H1 (cell line): ENCODE results near the gene COL25A1. TPM values are rescaled to one million over a fixed set of nuclear protein-coding genes. Genes with fewer than 3 reads are reported as not detected.

Experiments used
- CTCF ChIA-PET: fragments of 300-600 bp; sonication (Branson Sonifier 250); formaldehyde crosslinking; loops from one replicate; lab custom pipeline; 2021; ENCODE audit not compliant: partially characterized antibody; lab: Charles Lee
- POLR2A ChIA-PET: fragments of 300-600 bp; sonication (Branson Sonifier 250); formaldehyde crosslinking; loops from one replicate; lab custom pipeline; 2021; ENCODE audit warnings: inconsistent platforms; ENCODE audit not compliant: partially characterized antibody; lab: Charles Lee
- DNase-seq, 2 experiments: peaks; one replicate each; pipeline versions ENCODE4 v3.0.0 to v3.0.0-alpha.2; 2010 to 2022; ENCODE audit warnings: low spot score in 2 of 2, low read depth in 1 of 2, mixed read lengths in 1 of 2
- FAIRE-seq: peaks from 2 replicates; lab custom pipeline; 2011; peaks lifted over from hg19 to GRCh38; lab: Jason Lieb, UNC
- H2AFZ ChIP-seq: 2 replicates; pipeline ENCODE4 v1.8.1; 2012; ENCODE audit warnings: low read length, inconsistent platforms
- H2AK5ac ChIP-seq: 2 replicates; pipeline ENCODE4 v1.6.1; 2013; ENCODE audit warnings: low read depth, low read length
- H2BK120ac ChIP-seq: replicated peaks from 2 replicates; pipeline ENCODE3; 2013; ENCODE audit warnings: low read depth, low read length, inconsistent platforms
- H2BK12ac ChIP-seq: 2 replicates; pipeline ENCODE4 v1.6.1; 2013; ENCODE audit warnings: low read depth, low read length
- H2BK15ac ChIP-seq: 2 replicates; pipeline ENCODE4 v1.6.1; 2013; ENCODE audit warnings: low read length
- H2BK20ac ChIP-seq: 2 replicates; pipeline ENCODE4 v1.6.1; 2013; ENCODE audit warnings: low read length
- H2BK5ac ChIP-seq: 2 replicates; pipeline ENCODE4 v1.6.1; 2013; ENCODE audit warnings: low read depth, low read length
- H3K14ac ChIP-seq: 2 replicates; pipeline ENCODE4 v1.6.1; 2013; ENCODE audit warnings: inconsistent platforms; ENCODE audit not compliant: insufficient read length
- H3K18ac ChIP-seq: 2 replicates; pipeline ENCODE4 v1.6.1; 2013; ENCODE audit warnings: low read length; ENCODE audit errors: extremely low read depth
- H3K23ac ChIP-seq: 2 replicates; pipeline ENCODE4 v1.6.1; 2013; ENCODE audit warnings: inconsistent platforms; ENCODE audit not compliant: insufficient read length
- H3K23me2 ChIP-seq: 2 replicates; pipeline ENCODE4 v1.6.1; 2013; ENCODE audit warnings: low read depth, low read length
- H3K27ac ChIP-seq: 2 replicates; pipeline ENCODE4 v1.6.1; 2011; ENCODE audit warnings: low read depth, low read length, inconsistent platforms
- H3K27me3 ChIP-seq, 4 experiments: replicated peaks in 1 of 4; 1 replicate in 1 of 4; 2 replicates in 3 of 4; pipeline versions ENCODE4 v1.6.1 to v1.8.1; 2011 to 2013; ENCODE audit warnings: low read length in 3 of 4, mild to moderate bottlenecking in 3 of 4, inconsistent platforms in 2 of 4, mixed read lengths in 2 of 4, moderate library complexity in 1 of 4; ENCODE audit not compliant: control insufficient read depth in 3 of 4, insufficient read depth in 3 of 4; ENCODE audit errors: extremely low read depth in 1 of 4
- H3K36me3 ChIP-seq, 4 experiments: 2 replicates each; pipeline versions ENCODE4 v1.6.1 to v1.8.1; 2011 to 2013; ENCODE audit warnings: mild to moderate bottlenecking in 4 of 4, low read length in 3 of 4, moderate library complexity in 2 of 4, control low read depth in 1 of 4, inconsistent platforms in 1 of 4; ENCODE audit not compliant: insufficient read depth in 4 of 4, control insufficient read depth in 2 of 4
- H3K4ac ChIP-seq: replicated peaks from 2 replicates; pipeline ENCODE3; 2013; ENCODE audit warnings: low read length, low read depth, mixed read lengths, inconsistent platforms; ENCODE audit not compliant: insufficient read length
- H3K4me1 ChIP-seq, 4 experiments: replicated peaks in 1 of 4; 1 replicate in 1 of 4; 2 replicates in 3 of 4; pipeline versions ENCODE4 v1.6.1 to v1.8.1; 2011 to 2013; ENCODE audit warnings: low read length in 3 of 4, inconsistent platforms in 2 of 4, mixed read lengths in 1 of 4; ENCODE audit not compliant: insufficient read depth in 4 of 4, control insufficient read depth in 3 of 4
- H3K4me2 ChIP-seq, 2 experiments: 2 replicates each; pipeline versions ENCODE4 v1.6.1 to v1.8.1; 2011 to 2013; ENCODE audit warnings: low read depth in 2 of 2, low read length in 2 of 2, control low read depth in 1 of 2, inconsistent platforms in 1 of 2, mild to moderate bottlenecking in 1 of 2; ENCODE audit not compliant: insufficient read depth in 1 of 2
- H3K4me3 ChIP-seq, 4 experiments: fragments of 200-600, 300-600 bp in 1 of 4; sonication (generic), shearing (Covaris generic), sonication (Bioruptor Twin) in 1 of 4; 2 replicates each; pipeline versions ENCODE4 v1.5.1 to v1.8.1; 2011 to 2016; ENCODE audit warnings: low read length in 4 of 4, low read depth in 3 of 4, control low read depth in 2 of 4, inconsistent platforms in 2 of 4, mild to moderate bottlenecking in 2 of 4, mixed read lengths in 1 of 4, moderate library complexity in 1 of 4; ENCODE audit not compliant: insufficient read depth in 2 of 4; ENCODE audit errors: extremely low read depth in 1 of 4
- H3K56ac ChIP-seq: replicated peaks from 2 replicates; pipeline ENCODE3; 2013; ENCODE audit warnings: low read depth, mild to moderate bottlenecking, mixed read lengths, low read length, inconsistent platforms; ENCODE audit not compliant: insufficient read length
- H3K79me1 ChIP-seq: 2 replicates; pipeline ENCODE4 v1.6.1; 2013; ENCODE audit warnings: low read depth, low read length, control low read depth
- H3K79me2 ChIP-seq, 2 experiments: 2 replicates each; pipeline versions ENCODE4 v1.6.1 to v1.8.1; 2012 to 2013; ENCODE audit warnings: low read length in 2 of 2, mild to moderate bottlenecking in 2 of 2, inconsistent platforms in 1 of 2; ENCODE audit not compliant: insufficient read depth in 2 of 2, control insufficient read depth in 1 of 2
- H3K9ac ChIP-seq, 4 experiments: replicated peaks in 1 of 4; 1 replicate in 1 of 4; 2 replicates in 3 of 4; pipeline versions ENCODE4 v1.6.1 to v1.8.1; 2011 to 2013; ENCODE audit warnings: low read depth in 3 of 4, low read length in 3 of 4, control low read depth in 2 of 4, mild to moderate bottlenecking in 2 of 4, moderate library complexity in 2 of 4, inconsistent platforms in 1 of 4; ENCODE audit errors: extremely low read depth in 1 of 4
- H3K9me3 ChIP-seq, 2 experiments: 2 replicates each; pipeline versions ENCODE4 v1.6.1 to v1.8.1; 2012 to 2013; ENCODE audit warnings: mild to moderate bottlenecking in 2 of 2, moderate library complexity in 2 of 2, control low read depth in 1 of 2, inconsistent platforms in 1 of 2, low read depth in 1 of 2, low read length in 1 of 2, mixed read lengths in 1 of 2; ENCODE audit not compliant: insufficient read depth in 2 of 2
- H4K20me1 ChIP-seq, 2 experiments: replicated peaks in 1 of 2; 2 replicates each; pipeline versions ENCODE3 to v1.8.1; 2011 to 2013; ENCODE audit warnings: inconsistent platforms in 2 of 2, low read length in 2 of 2, mild to moderate bottlenecking in 1 of 2; ENCODE audit not compliant: insufficient read depth in 2 of 2, control insufficient read depth in 1 of 2
- H4K5ac ChIP-seq: 2 replicates; pipeline ENCODE4 v1.6.1; 2013; ENCODE audit warnings: low read length, low read depth, mixed read lengths, inconsistent platforms; ENCODE audit not compliant: insufficient read length
- H4K8ac ChIP-seq: 2 replicates; pipeline ENCODE4 v1.8.0; 2013; ENCODE audit warnings: mild to moderate bottlenecking, moderate library complexity, low read length, inconsistent platforms; ENCODE audit not compliant: insufficient read depth; ENCODE audit errors: extremely low read depth
- H4K91ac ChIP-seq: replicated peaks from 2 replicates; pipeline ENCODE3; 2013; ENCODE audit warnings: low read length, mixed read lengths, inconsistent platforms; ENCODE audit not compliant: insufficient read length
- ASH2L ChIP-seq: fragments of 200-600, 300-600 bp; sonication (generic); IDR thresholded peaks from one replicate; pipeline ENCODE4 v1.7.1; 2017; ENCODE audit warnings: low read length
- BCL11A ChIP-seq, 2 experiments: IDR thresholded peaks; one replicate each; pipeline ENCODE4 v1.6.1; 2011; ENCODE audit warnings: low read depth in 2 of 2, low read length in 2 of 2, mild to moderate bottlenecking in 2 of 2
- CEBPB ChIP-seq: IDR thresholded peaks from 2 replicates; pipeline ENCODE4 v1.6.1; 2012; ENCODE audit warnings: low read depth, low read length
- FOSL1 ChIP-seq: IDR thresholded peaks from 2 replicates; pipeline ENCODE4 v1.6.1; 2011; ENCODE audit warnings: mild to moderate bottlenecking, low read depth, low read length, moderate library complexity; ENCODE audit not compliant: insufficient read depth
- KDM1A ChIP-seq: fragments of 200-600, 300-600 bp; sonication (generic); IDR thresholded peaks from 2 replicates; pipeline ENCODE4 v1.7.1; 2016; ENCODE audit warnings: mild to moderate bottlenecking, low read length, borderline replicate concordance
- KDM4A ChIP-seq: IDR thresholded peaks from one replicate; pipeline ENCODE4 v1.7.1; 2012; ENCODE audit warnings: low read depth, mild to moderate bottlenecking, moderate library complexity, low read length, inconsistent platforms; ENCODE audit not compliant: severe bottlenecking
- NANOG ChIP-seq: IDR thresholded peaks from 2 replicates; pipeline ENCODE4 v1.6.1; 2011; ENCODE audit warnings: low read length, low read depth, mild to moderate bottlenecking, inconsistent platforms; ENCODE audit not compliant: insufficient read depth, poor library complexity, severe bottlenecking
- NRF1 ChIP-seq: IDR thresholded peaks from 2 replicates; pipeline ENCODE4 v1.6.1; 2011; ENCODE audit warnings: mild to moderate bottlenecking, low read depth, low read length, improper control_type of control experiment
- RXRA ChIP-seq: IDR thresholded peaks from 2 replicates; pipeline ENCODE4 v1.6.1; 2011; ENCODE audit warnings: low read depth, mild to moderate bottlenecking, low read length, moderate library complexity; ENCODE audit not compliant: insufficient read depth
- SIN3A ChIP-seq, 2 experiments: IDR thresholded peaks in 1 of 2; conservative IDR thresholded peaks in 1 of 2; 2 replicates each; pipeline ENCODE4 v1.6.1; 2011 to 2012; ENCODE audit warnings: low read length in 2 of 2, improper control_type of control experiment in 1 of 2, low read depth in 1 of 2, mild to moderate bottlenecking in 1 of 2
- SP1 ChIP-seq: IDR thresholded peaks from 2 replicates; pipeline ENCODE4 v1.6.1; 2011; ENCODE audit warnings: low read depth, low read length
- TAF1 ChIP-seq: IDR thresholded peaks from 2 replicates; pipeline ENCODE4 v1.6.1; 2011; ENCODE audit warnings: mild to moderate bottlenecking, low read depth, low read length
- TBP ChIP-seq: IDR thresholded peaks from 2 replicates; pipeline ENCODE4 v1.6.1; 2011; ENCODE audit warnings: low read depth, low read length, improper control_type of control experiment
- WGBS, 2 experiments: shearing (Covaris generic) in 1 of 2; methylation state at CpG; one replicate each; pipeline versions ENCODE4 v1.1.6 to v1.1.7; 2013 to 2015; ENCODE audit warnings: low lambda C conversion rate in 2 of 2, mixed read lengths in 2 of 2, inconsistent platforms in 1 of 2, low coverage in 1 of 2, missing lambda C conversion rate in 1 of 2; ENCODE audit not compliant: insufficient replicate concordance in 2 of 2, insufficient coverage in 1 of 2, insufficient read length in 1 of 2; ENCODE audit errors: extremely low coverage in 1 of 2, missing lambda C conversion rate in 1 of 2; 5-methylcytosine and 5-hydroxymethylcytosine counted together
- polyA plus RNA-seq, 7 experiments: library from polyadenylated mRNA; depleted of rRNA in 3 of 7; stranded (reverse) in 5 of 7; unstranded in 2 of 7; fragments of >200 nt in 5 of 7; fragments of 200-250 nt in 2 of 7; gene quantifications; 1 replicate in 5 of 7; 2 replicates in 1 of 7; 4 replicates in 1 of 7; pipeline versions ENCODE4 v1.2.1 to v1.2.3, GENCODE V29; 2011 to 2013; ENCODE audit warnings: missing spikeins in 2 of 7, mixed read lengths in 2 of 7
- total RNA-seq: library from RNA; stranded (reverse); fragmentation: NEBNext Ultra II Directional; extraction: Animal tissue kit (Norgen Biotek cat#: 25700); gene quantifications from 2 replicates; pipeline ENCODE4 v1.2.1, GENCODE V29; 2021

COL25A1 gene
- total and polyA plus RNA-seq, 2 of the 8 experiments (the other 6 are each of a cell fraction or from before 2014, with no cell fraction given), result 1.1 to 8.3 TPM

DNA sequence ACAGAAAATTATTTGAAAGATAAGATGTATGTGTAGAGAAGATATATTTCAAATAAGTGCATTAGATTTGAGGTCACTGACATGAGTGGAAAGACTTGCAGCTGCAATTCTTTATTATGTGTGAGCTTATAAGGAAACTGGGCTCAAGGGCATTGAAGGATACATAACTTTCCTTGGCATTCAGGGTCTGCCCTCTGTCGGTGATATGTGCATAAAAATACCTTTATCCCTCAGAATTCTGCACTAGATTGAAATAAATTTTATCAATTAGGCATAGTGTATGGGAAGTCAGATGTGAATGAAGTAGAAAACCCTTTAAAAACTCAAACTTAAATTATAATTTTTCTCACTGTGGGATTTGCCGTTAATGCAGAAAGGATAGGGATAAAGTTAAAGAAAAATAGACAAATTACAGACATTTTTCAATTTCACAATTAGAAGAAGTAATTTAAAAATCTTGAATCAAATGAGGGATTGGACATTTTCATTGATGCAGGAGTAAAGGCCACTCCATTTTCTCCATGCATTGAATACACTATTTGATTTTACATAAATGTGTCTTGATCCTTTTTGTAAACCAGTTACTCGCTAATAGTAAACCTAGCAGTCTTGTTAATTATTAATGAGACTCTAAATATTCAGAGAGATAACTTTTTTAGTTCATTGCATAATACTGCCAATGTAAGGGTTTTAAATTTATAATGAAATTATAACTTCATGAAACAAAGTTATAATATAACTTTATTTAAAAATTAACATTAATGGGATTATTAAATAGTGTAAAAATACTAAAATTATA lies 518.6 kb downstream of the COL25A1 start:
- no peak overlapping the region for H3K4ac ChIP-seq
- DNase-seq, result no peak
- no peaks in the 10 kb centered on the region for H3K79me1 ChIP-seq
- H3K9me3 ChIP-seq, result no peaks in the 10 kb centered on the region
- no peak overlapping the region for H4K5ac ChIP-seq
- CTCF ChIA-PET, result interaction anchor here (0.5 to 1.2 kb wide), 5 partner anchors 8 to 36 kb away, joined by 3 to 4 read pairs (median 4); no protein-coding TSS in a partner anchor
- H3K79me2 ChIP-seq, result no peaks in the 10 kb centered on the region
- no peak overlapping the region for H2AK5ac ChIP-seq
- H2BK15ac ChIP-seq, result no peak overlapping the region
- no peaks in the 10 kb centered on the region for H3K36me3 ChIP-seq
- 69% methylated on average over 3 of the region's 3 CpGs; no CpG with 5 or more reads in 1 of the 2 experiments for WGBS, 2 experiments
- H3K4me1 ChIP-seq, result peaks cover 0 to 4% (median 0%) of the 10 kb centered on the region in 4 experiments; a peak in 2 of 7 replicates
- H3K4me3 ChIP-seq, result no peak overlapping the region
- H3K23ac ChIP-seq, result no peak overlapping the region
- no peak overlapping the region for H2BK20ac ChIP-seq
- POLR2A ChIA-PET, result no interaction called here
- no peaks in the 10 kb centered on the region for H3K27me3 ChIP-seq
- no peak overlapping the region for H3K4me2 ChIP-seq
- FAIRE-seq, result no peak
- no peak overlapping the region for H3K56ac ChIP-seq
- H4K20me1 ChIP-seq, result no peaks in the 10 kb centered on the region
- H3K18ac ChIP-seq, result no peak overlapping the region
- no peak overlapping the region for H4K91ac ChIP-seq
- no peak overlapping the region for H2BK120ac ChIP-seq
- H2AFZ ChIP-seq, result no peak overlapping the region
- no peak overlapping the region for H3K9ac ChIP-seq
- H3K14ac ChIP-seq, result no peak overlapping the region
- no peak overlapping the region for H3K27ac ChIP-seq
- H2BK5ac ChIP-seq, result no peak overlapping the region
- H3K23me2 ChIP-seq, result no peaks in the 10 kb centered on the region; the same call in 1 of the 2 replicates
- H4K8ac ChIP-seq, result no peak overlapping the region
- H2BK12ac ChIP-seq, result no peak overlapping the region
- TF ChIP-seq RXRA (no peak), ASH2L (no peak), FOSL1 (no peak), BCL11A (IDR thresholded peaks at IDR 0.05; ENCODE audit: low read depth in 2 of 2, low read length in 2 of 2) (no peak), NRF1 (no peak), KDM1A (no peak), CEBPB (no peak), SIN3A (conservative IDR thresholded peaks at IDR 0.05 in 1 of 2, IDR thresholded peaks at IDR 0.05 in 1 of 2; ENCODE audit: low read depth in 1 of 2, low read length in 2 of 2) (no peak), KDM4A (no peak), TAF1 (no peak), NANOG (no peak), TBP (no peak), SP1 (no peak)
